Fibroblast of villous mesenchyme (primary cell): Measurements from ENCODE around the gene SIGLEC11. TPM values are rescaled to one million over a fixed set of nuclear protein-coding genes. Genes with fewer than 3 reads are reported as not detected.

Source experiments
- DNase-seq: peaks from one replicate; pipeline ENCODE4 v3.0.0-alpha.2; 2010; ENCODE audit warnings: low read depth
- H3K4me3 ChIP-seq: 2 replicates; pipeline ENCODE4 v1.5.1; 2011; ENCODE audit warnings: low read depth, mild to moderate bottlenecking, low read length
- total RNA-seq: library from RNA; depleted of rRNA; stranded (reverse); fragments of >200 nt; gene quantifications from 2 replicates; pipeline ENCODE4 v1.2.3, GENCODE V29; 2012
- TF ChIP-seq, protein P1 (sequence below): IDR thresholded peaks from 2 replicates; pipeline ENCODE4 v1.5.1; 2012; ENCODE audit warnings: low read depth, mild to moderate bottlenecking, low read length; ENCODE audit not compliant: insufficient read depth

Gene SIGLEC11
- total RNA-seq, 1 donor: not detected

DNA sequence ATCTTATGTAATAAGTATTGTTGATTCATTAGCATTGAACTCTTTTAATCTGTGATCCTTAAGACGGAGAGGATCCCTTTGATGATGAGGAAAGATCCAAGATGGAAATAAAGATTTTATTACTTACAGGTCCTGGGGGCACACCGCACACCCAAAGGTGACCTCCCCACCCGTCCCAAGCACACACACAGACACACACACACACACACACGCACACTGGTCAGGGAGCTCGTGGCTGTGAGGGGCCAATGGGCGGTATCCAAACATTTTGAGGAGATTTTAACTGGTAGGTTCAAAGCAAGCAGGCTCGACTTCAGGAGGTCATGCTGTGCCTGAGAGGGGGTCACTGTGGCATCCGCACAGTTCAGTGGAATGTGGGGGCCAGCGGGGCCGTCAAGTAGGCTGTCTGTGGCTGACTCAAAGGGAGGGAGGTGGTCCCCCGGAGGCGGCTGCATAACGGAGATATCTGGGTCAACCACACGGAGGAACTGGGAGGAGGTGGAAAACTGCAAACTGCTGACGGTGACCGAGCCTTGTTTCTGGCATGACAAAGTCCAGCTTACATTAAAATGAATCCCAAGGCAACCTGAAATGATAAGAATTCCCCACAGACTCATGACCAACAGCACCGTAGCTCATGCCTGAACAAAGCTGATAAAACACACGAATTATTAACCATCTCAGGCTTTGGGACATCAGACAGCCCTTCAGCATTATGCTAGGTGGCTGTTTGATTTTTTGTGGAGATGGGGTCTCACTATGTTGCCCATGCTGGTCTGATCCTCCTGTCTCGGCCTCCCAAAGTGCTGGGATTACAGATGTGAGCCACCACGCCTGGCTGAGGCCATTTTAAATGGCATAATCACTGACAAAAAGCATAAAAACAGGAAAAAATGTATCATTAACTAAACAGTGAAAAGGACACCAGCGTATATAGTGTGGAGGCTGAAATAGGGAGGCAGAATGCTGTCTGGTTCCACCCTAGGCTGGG lies 20.9 kb upstream of the SIGLEC11 start:
- no peak for DNase-seq
- TF ChIP-seq, protein P1, sequence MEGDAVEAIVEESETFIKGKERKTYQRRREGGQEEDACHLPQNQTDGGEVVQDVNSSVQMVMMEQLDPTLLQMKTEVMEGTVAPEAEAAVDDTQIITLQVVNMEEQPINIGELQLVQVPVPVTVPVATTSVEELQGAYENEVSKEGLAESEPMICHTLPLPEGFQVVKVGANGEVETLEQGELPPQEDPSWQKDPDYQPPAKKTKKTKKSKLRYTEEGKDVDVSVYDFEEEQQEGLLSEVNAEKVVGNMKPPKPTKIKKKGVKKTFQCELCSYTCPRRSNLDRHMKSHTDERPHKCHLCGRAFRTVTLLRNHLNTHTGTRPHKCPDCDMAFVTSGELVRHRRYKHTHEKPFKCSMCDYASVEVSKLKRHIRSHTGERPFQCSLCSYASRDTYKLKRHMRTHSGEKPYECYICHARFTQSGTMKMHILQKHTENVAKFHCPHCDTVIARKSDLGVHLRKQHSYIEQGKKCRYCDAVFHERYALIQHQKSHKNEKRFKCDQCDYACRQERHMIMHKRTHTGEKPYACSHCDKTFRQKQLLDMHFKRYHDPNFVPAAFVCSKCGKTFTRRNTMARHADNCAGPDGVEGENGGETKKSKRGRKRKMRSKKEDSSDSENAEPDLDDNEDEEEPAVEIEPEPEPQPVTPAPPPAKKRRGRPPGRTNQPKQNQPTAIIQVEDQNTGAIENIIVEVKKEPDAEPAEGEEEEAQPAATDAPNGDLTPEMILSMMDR: no peak
- no peak overlapping the region for H3K4me3 ChIP-seq

GRCh38 chr19:49978324-49978723 lies 17.4 kb upstream of the SIGLEC11 start:
- no peak overlapping the region for H3K4me3 ChIP-seq
- no peak for DNase-seq
- TF ChIP-seq, protein P1: no peak

DNA sequence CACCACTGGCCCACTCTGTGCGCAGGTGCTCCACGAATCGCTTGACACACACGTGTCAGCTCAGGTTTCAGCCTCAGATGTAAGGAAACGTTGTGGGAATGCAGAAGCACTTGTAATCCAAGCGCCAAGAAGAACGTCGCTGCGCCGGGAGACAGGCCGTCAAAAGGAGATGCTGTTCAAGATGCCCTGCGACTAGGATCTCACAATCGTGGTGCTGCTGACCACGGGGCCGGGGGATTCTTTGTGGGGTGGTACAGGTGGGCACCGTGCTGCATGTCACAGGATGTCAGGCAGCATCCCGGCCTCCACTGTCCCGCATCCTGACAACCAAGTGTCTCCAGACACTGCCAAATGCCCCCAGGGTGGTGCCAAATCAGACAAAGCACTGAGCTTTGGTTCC lies 16.9 kb upstream of the SIGLEC11 start:
- H3K4me3 ChIP-seq: no peak overlapping the region
- TF ChIP-seq, protein P1: no peak
- no peak for DNase-seq

- TF ChIP-seq, protein P1: no peak
- DNase-seq: no peak
- no peak overlapping the region for H3K4me3 ChIP-seq
These were observed 16.1 kb upstream of the SIGLEC11 start for GRCh38 chr19:49977076-49977475.

- DNase-seq: peak; percentile 28
- TF ChIP-seq, protein P1: no peak
- H3K4me3 ChIP-seq: no peak overlapping the region
These were observed 15.5 kb upstream of the SIGLEC11 start for GRCh38 chr19:49976496-49976895.

- no peak overlapping the region for H3K4me3 ChIP-seq
- TF ChIP-seq, protein P1: no peak
- no peak for DNase-seq
These were observed 14.1 kb upstream of the SIGLEC11 start for GRCh38 chr19:49975051-49975450.
